Activated CD8-positive, alpha-beta T cell treated with anti-CD3 and anti-CD28 coated beads for 36 hours (primary cell): Measurements from ENCODE around the gene CD80. TPM values are rescaled to one million over a fixed set of nuclear protein-coding genes. Genes with fewer than 3 reads are reported as not detected.

ENCODE experiments used
- ATAC-seq: fragments of 200-7000 bp; cut with Tn5 transposase; one replicate; pipeline ENCODE4 v1.10.0; 2021; ENCODE audit warnings: mild to moderate bottlenecking, moderate library complexity
- CTCF ChIA-PET: fragments of 350-600 bp; sonication (Branson Sonifier 250); formaldehyde crosslinking; loops from one replicate; lab custom pipeline; 2021; ENCODE audit warnings: antibody characterized with exemption; lab: Charles Lee
- POLR2A ChIA-PET: fragments of 350-600 bp; sonication (Branson Sonifier 250); formaldehyde crosslinking; loops from one replicate; lab custom pipeline; 2021; ENCODE audit warnings: antibody characterized with exemption; lab: Charles Lee
- DNase-seq: peaks from one replicate; pipeline ENCODE4 v3.0.0-alpha.2; 2020
- H3K27ac Mint-ChIP-seq: one replicate; pipeline ENCODE4 v1.8.0; 2021; ENCODE audit warnings: mild to moderate bottlenecking, mixed read lengths
- H3K27me3 Mint-ChIP-seq: one replicate; pipeline ENCODE4 v1.8.0; 2021; ENCODE audit warnings: mixed read lengths
- H3K36me3 Mint-ChIP-seq: one replicate; pipeline ENCODE4 v1.8.0; 2021; ENCODE audit warnings: low read depth, mixed read lengths
- H3K4me1 Mint-ChIP-seq: one replicate; pipeline ENCODE4 v1.8.0; 2021; ENCODE audit warnings: low read depth, mixed read lengths
- H3K4me3 Mint-ChIP-seq: one replicate; pipeline ENCODE4 v1.8.0; 2021; ENCODE audit warnings: mild to moderate bottlenecking, moderate library complexity, mixed read lengths
- H3K9me3 Mint-ChIP-seq: one replicate; pipeline ENCODE4 v1.8.0; 2021; ENCODE audit warnings: mixed read lengths
- CTCF ChIP-seq: fragments of 200-600 bp; IDR thresholded peaks from one replicate; pipeline ENCODE4 v1.8.0; 2022; ENCODE audit warnings: antibody characterized with exemption, mild to moderate bottlenecking
- intact Hi-C: fragments of 100-400 bp; cut with micrococcal nuclease; formaldehyde crosslinking; loops from one replicate; pipeline ENCODE4 v1.10.0; 2022
- total RNA-seq, 2 experiments: library from RNA; stranded (reverse); gene quantifications; one replicate each; pipeline ENCODE4 v1.2.3, GENCODE V29; 2021

The CD80 gene
- total RNA-seq, 2 experiments from 2014 or later, result 7.1 to 10.2 TPM

DNA sequence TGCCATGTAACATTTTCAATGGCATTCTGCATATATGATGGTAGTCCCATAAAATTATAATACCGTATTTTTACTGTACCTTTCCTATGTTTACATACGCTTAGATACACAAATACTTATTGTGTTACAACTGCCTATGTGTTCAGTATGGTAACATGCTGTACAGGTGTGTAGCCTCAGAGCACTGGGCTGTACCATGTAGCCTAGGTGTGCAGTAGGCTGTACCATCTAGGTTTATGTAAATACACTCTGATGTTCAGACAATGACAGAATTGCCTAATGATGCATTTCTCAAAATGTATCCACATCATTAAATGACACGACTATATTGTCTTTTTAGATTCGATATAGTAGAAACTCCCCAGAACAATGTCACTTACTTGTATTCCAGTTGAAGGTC is 22.7 kb downstream of the CD80 start:
- intact Hi-C loops, result no loop called here
- TF ChIP-seq CTCF, result no peak
- Mint-ChIP-seq H3K27me3 (no peaks in the 10 kb centered on the region), H3K4me3 (no peak overlapping the region), H3K9me3 (no peaks in the 10 kb centered on the region), H3K27ac (no peak overlapping the region), H3K4me1 (peaks cover 9% of the 10 kb centered on the region), H3K36me3 (peaks cover 2% of the 10 kb centered on the region)
- no peak for ATAC-seq
- CTCF ChIA-PET, result no interaction called here
- DNase-seq, result no peak
- POLR2A ChIA-PET, result no interaction called here

DNA sequence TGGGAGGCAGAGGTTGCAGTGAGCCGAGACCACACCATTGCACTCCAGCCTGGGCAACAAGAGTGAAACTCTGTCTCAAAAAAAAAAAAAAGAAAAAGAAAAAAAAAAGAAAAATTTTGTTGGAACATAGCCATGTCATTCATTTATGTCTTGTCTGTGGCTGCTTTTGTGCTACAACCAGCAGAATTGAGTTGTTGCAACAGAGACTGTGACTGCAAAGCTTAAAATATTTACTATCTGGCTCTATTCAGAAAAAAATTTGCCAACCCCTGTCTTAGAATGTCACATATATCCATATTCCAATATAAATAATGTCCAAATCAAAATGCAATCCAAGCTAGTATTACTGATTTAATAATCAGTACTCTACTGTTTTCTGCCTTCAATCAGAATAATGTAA is 25.1 kb downstream of the CD80 start:
- Mint-ChIP-seq H3K9me3 (no peaks in the 10 kb centered on the region), H3K36me3 (peaks cover 5% of the 10 kb centered on the region), H3K27ac (no peak overlapping the region), H3K27me3 (no peaks in the 10 kb centered on the region), H3K4me1 (peaks cover 4% of the 10 kb centered on the region), H3K4me3 (no peak overlapping the region)
- DNase-seq (no peak), ATAC-seq (no peak)
- ChIA-PET POLR2A (no interaction called here), CTCF (interaction anchor here (1.9 kb wide), 1 partner anchor 25 kb away, joined by 4 read pairs; the partner anchor contains the start of gene CD80)
- no peak for TF ChIP-seq CTCF
- intact Hi-C loops, result no loop called here

- intact Hi-C loops, result no loop called here
- Mint-ChIP-seq H3K36me3 (peaks cover 7% of the 10 kb centered on the region), H3K9me3 (no peaks in the 10 kb centered on the region), H3K4me3 (no peak overlapping the region), H3K27ac (no peak overlapping the region), H3K27me3 (no peaks in the 10 kb centered on the region), H3K4me1 (no peaks in the 10 kb centered on the region)
- no peak for TF ChIP-seq CTCF
- DNase-seq (no peak), ATAC-seq (no peak)
- CTCF ChIA-PET, result interaction anchor here (1.5 kb wide), 1 partner anchor 150 kb away, joined by 4 read pairs; no protein-coding TSS in a partner anchor
- POLR2A ChIA-PET, result no interaction called here
Measured at GRCh38 chr3:119531151-119531550, 28.3 kb downstream of the CD80 start.

DNA sequence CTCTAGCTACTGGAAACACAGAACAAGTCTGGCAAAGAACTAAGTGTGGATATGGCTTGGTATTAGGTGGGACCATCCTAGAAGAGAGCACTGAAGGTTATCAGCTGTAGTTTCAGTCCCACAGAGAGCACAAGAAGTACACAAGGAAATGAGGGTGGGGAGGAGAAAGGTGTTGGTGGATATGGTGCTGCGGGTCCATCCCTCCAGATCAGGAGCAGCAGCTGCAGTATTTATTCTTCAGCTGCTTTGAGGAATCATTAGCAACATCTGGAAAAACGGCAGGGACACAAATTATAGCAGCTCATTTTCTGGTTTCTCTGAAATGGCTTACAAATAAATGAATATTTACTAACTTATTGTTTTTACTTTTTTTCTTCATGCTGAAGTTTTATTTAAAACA is 29.0 kb downstream of the CD80 start:
- ChIA-PET POLR2A (no interaction called here), CTCF (no interaction called here)
- no peak for TF ChIP-seq CTCF
- H3K36me3 Mint-ChIP-seq, result peaks cover 12% of the 10 kb centered on the region
- intact Hi-C loops, result no loop called here
- H3K9me3 Mint-ChIP-seq, result no peaks in the 10 kb centered on the region
- no peaks in the 10 kb centered on the region for H3K4me1 Mint-ChIP-seq
- no peak overlapping the region for H3K4me3 Mint-ChIP-seq
- ATAC-seq, result no peak
- no peak for DNase-seq
- no peak overlapping the region for H3K27ac Mint-ChIP-seq
- no peaks in the 10 kb centered on the region for H3K27me3 Mint-ChIP-seq

- DNase-seq, result no peak
- intact Hi-C loops, result no loop called here
- POLR2A ChIA-PET, result no interaction called here
- TF ChIP-seq CTCF, result no peak
- CTCF ChIA-PET, result no interaction called here
- ATAC-seq, result no peak
- Mint-ChIP-seq H3K36me3 (peaks cover 16% of the 10 kb centered on the region), H3K4me3 (no peak overlapping the region), H3K27me3 (no peaks in the 10 kb centered on the region), H3K4me1 (no peaks in the 10 kb centered on the region), H3K27ac (no peak overlapping the region), H3K9me3 (no peaks in the 10 kb centered on the region)
Measured at GRCh38 chr3:119529883-119530282, 29.5 kb downstream of the CD80 start.
